MM.1S (cell line): ENCODE results near the gene NTRK2.

Experiments used
- DNase-seq: peaks from one replicate; pipeline ENCODE4 v3.0.0-alpha.2; 2015
- H2AFZ ChIP-seq: fragments of 300-600 bp; sonication (generic); 2 replicates; pipeline ENCODE4 v1.6.0; 2016; ENCODE audit warnings: antibody characterized with exemption, low read length
- H3F3A ChIP-seq: fragments of 300-600 bp; sonication (generic); 2 replicates; pipeline ENCODE4 v1.6.1; 2016; ENCODE audit warnings: mild to moderate bottlenecking, antibody characterized with exemption, low read length, moderate library complexity, mixed read lengths; ENCODE audit not compliant: insufficient read depth
- H3K27ac ChIP-seq: fragments of 300-600 bp; sonication (generic); 2 replicates; pipeline ENCODE4 v1.5.1; 2016; ENCODE audit warnings: mild to moderate bottlenecking, low read length
- H3K27me3 ChIP-seq: fragments of 300-600 bp; sonication (generic); replicated peaks from 2 replicates; pipeline ENCODE4 v1.6.0; 2016; ENCODE audit warnings: low read length; ENCODE audit not compliant: insufficient read depth
- H3K36me3 ChIP-seq: fragments of 300-600 bp; sonication (generic); replicated peaks from 2 replicates; pipeline ENCODE4 v1.6.1; 2016; ENCODE audit warnings: mild to moderate bottlenecking, low read length, mixed read lengths; ENCODE audit not compliant: insufficient read depth
- H3K4me1 ChIP-seq: fragments of 300-600 bp; sonication (generic); 2 replicates; pipeline ENCODE4 v1.6.1; 2016; ENCODE audit warnings: low read length, mixed read lengths
- H3K4me2 ChIP-seq: fragments of 300-600 bp; sonication (generic); 2 replicates; pipeline ENCODE4 v1.6.0; 2016; ENCODE audit warnings: low read depth, low read length
- H3K4me3 ChIP-seq: fragments of 300-600 bp; sonication (generic); 2 replicates; pipeline ENCODE4 v1.5.1; 2016; ENCODE audit warnings: low read length, mixed read lengths
- H3K79me2 ChIP-seq: fragments of 300-600 bp; sonication (generic); 2 replicates; pipeline ENCODE4 v1.6.1; 2016; ENCODE audit warnings: mixed run types, low read length, mixed read lengths
- H3K9ac ChIP-seq: fragments of 300-600 bp; sonication (generic); 2 replicates; pipeline ENCODE4 v1.6.1; 2016; ENCODE audit warnings: low read length, mixed read lengths
- H3K9me2 ChIP-seq: fragments of 300-600 bp; sonication (generic); replicated peaks from 2 replicates; pipeline ENCODE4 v1.6.1; 2016; ENCODE audit warnings: mild to moderate bottlenecking, low read length, mixed read lengths; ENCODE audit not compliant: insufficient read depth
- H3K9me3 ChIP-seq: fragments of 300-600 bp; sonication (generic); replicated peaks from 2 replicates; pipeline ENCODE4 v1.6.1; 2016; ENCODE audit warnings: mild to moderate bottlenecking, low read length, mixed read lengths; ENCODE audit not compliant: insufficient read depth
- H4K20me1 ChIP-seq: fragments of 300-600 bp; sonication (generic); 2 replicates; pipeline ENCODE4 v1.6.1; 2016; ENCODE audit warnings: mild to moderate bottlenecking, low read length, moderate library complexity, mixed read lengths; ENCODE audit not compliant: insufficient read depth
- CTCF ChIP-seq: fragments of 300-600 bp; sonication (generic); IDR thresholded peaks from 2 replicates; pipeline ENCODE4 v1.5.1; 2016; ENCODE audit warnings: antibody characterized with exemption, low read length, mixed read lengths
- EZH2 ChIP-seq: fragments of 300-600 bp; sonication (generic); optimal IDR thresholded peaks from 2 replicates; pipeline ENCODE3; 2017; ENCODE audit warnings: low read depth, mild to moderate bottlenecking, antibody characterized with exemption, low read length, mixed read lengths
- EZH2phosphoT487 ChIP-seq: fragments of 300-600 bp; sonication (generic); IDR thresholded peaks from 2 replicates; pipeline ENCODE4 v1.6.1; 2018; ENCODE audit warnings: antibody characterized with exemption, low read length

NTRK2 gene

DNA sequence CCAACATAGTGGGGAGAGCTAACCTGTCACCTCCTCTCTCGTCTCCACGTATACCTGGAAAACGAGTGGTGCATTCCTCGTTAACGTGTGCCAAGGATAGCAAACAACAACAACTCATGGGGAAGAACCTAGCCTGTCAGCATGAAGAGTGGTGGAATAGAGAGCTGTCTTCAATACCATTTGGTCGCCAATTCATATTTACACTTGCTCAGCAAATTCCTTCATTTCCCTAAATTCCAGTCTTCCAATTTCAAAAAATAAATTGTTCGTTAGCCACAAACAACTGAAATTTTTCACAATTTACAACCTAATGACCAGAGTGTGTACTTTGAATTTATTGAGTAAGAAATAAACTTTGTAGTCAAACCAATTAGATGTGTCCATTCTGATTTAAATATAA is 344.8 kb downstream of the NTRK2 start:
- TF ChIP-seq CTCF, result no peak
- TF ChIP-seq EZH2, result no peak
- no peak for TF ChIP-seq EZH2phosphoT487

DNA sequence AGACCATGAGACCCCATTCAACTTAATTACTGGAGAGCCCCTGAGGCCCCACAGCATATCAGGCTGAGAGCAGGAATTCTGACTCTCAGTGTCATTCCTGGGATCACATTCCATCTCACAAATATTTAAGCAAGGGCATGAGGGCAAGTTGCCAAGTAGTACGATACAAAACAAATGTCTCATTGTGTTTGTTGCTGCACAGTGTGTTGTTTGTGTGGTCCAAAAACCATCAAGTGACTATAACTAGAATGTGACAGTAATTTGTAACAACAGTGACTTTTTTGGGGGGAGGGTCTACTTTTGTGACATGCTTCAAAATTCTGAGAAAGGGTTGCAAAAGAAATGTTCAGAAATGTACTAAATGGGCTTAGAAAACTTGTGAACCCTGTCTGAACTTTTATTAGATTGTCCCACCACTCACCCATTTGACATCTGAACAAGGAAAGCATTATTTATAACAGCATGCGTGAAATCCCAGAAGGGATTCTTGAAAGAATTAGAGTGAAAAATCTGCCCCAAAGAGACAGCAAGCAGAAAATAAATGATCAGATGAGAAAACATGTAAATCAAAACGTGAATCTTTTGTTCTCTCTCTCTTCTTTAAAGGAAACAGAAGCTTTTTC is 347.0 kb downstream of the NTRK2 start:
- H3K9ac ChIP-seq, result no peak overlapping the region
- no peaks in the 10 kb centered on the region for H4K20me1 ChIP-seq
- TF ChIP-seq EZH2 (no peak), CTCF (no peak), EZH2phosphoT487 (no peak)
- H3K4me3 ChIP-seq, result no peak overlapping the region
- H3K36me3 ChIP-seq, result no peaks in the 10 kb centered on the region
- no peaks in the 10 kb centered on the region for H3K79me2 ChIP-seq
- no peak overlapping the region for H2AFZ ChIP-seq
- H3K27ac ChIP-seq, result no peak overlapping the region
- DNase-seq, result no peak
- H3K9me3 ChIP-seq, result no peaks in the 10 kb centered on the region
- H3K9me2 ChIP-seq, result no peaks in the 10 kb centered on the region
- H3K27me3 ChIP-seq, result no peaks in the 10 kb centered on the region
- H3K4me2 ChIP-seq, result no peak overlapping the region
- H3K4me1 ChIP-seq, result no peaks in the 10 kb centered on the region
- H3F3A ChIP-seq, result no peaks in the 10 kb centered on the region

More for the DNA sequence above, 344.8 kb downstream of the NTRK2 start:
- no peaks in the 10 kb centered on the region for H3K9me2 ChIP-seq
- no peak overlapping the region for H3K9ac ChIP-seq
- no peak overlapping the region for H2AFZ ChIP-seq
- no peaks in the 10 kb centered on the region for H3K36me3 ChIP-seq
- no peaks in the 10 kb centered on the region for H3K79me2 ChIP-seq
- H3K9me3 ChIP-seq, result no peaks in the 10 kb centered on the region
- no peaks in the 10 kb centered on the region for H3F3A ChIP-seq
- H4K20me1 ChIP-seq, result no peaks in the 10 kb centered on the region
- H3K4me3 ChIP-seq, result no peak overlapping the region
- DNase-seq, result no peak
- H3K4me1 ChIP-seq, result peaks cover 7% of the 10 kb centered on the region
- no peaks in the 10 kb centered on the region for H3K27me3 ChIP-seq
- H3K4me2 ChIP-seq, result no peak overlapping the region
- no peak overlapping the region for H3K27ac ChIP-seq

DNA sequence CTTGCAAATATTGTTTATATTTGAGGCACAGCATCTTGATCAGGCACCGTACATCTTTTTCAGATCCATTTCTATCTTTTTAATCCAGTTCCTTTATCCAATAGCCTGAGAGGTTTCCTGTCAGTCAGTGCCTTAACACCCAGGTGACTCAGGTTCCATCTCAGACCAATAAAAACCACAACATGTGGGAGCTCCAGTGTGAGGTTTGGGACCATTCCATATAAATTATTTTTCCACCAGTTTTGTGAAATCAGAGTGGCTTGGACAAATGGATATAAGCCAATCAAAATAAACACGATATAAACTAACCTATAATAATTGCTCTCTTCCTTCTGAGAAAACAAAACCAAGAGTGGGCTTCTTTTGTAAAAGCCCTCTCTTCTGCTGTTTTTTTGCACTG is 351.3 kb downstream of the NTRK2 start:
- H3K27ac ChIP-seq, result no peak overlapping the region
- no peak for TF ChIP-seq CTCF
- no peak for TF ChIP-seq EZH2phosphoT487
- no peak for TF ChIP-seq EZH2
- no peak overlapping the region for H2AFZ ChIP-seq
- no peak overlapping the region for H3K9ac ChIP-seq
- no peak for DNase-seq
- no peaks in the 10 kb centered on the region for H3K36me3 ChIP-seq
- no peaks in the 10 kb centered on the region for H3K79me2 ChIP-seq
- no peaks in the 10 kb centered on the region for H4K20me1 ChIP-seq
- H3K4me2 ChIP-seq, result no peak overlapping the region
- no peaks in the 10 kb centered on the region for H3K9me3 ChIP-seq
- H3K4me1 ChIP-seq, result no peaks in the 10 kb centered on the region
- no peaks in the 10 kb centered on the region for H3F3A ChIP-seq
- H3K4me3 ChIP-seq, result no peak overlapping the region
- no peaks in the 10 kb centered on the region for H3K9me2 ChIP-seq
- no peaks in the 10 kb centered on the region for H3K27me3 ChIP-seq
